ENCODE data around the gene MAP2K6. TPM values are rescaled to one million over a fixed set of nuclear protein-coding genes. Genes with fewer than 3 reads are reported as not detected.

The MAP2K6 gene
- total RNA-seq, 1 experiment from 2014 or later = 43.0 TPM

DNA sequence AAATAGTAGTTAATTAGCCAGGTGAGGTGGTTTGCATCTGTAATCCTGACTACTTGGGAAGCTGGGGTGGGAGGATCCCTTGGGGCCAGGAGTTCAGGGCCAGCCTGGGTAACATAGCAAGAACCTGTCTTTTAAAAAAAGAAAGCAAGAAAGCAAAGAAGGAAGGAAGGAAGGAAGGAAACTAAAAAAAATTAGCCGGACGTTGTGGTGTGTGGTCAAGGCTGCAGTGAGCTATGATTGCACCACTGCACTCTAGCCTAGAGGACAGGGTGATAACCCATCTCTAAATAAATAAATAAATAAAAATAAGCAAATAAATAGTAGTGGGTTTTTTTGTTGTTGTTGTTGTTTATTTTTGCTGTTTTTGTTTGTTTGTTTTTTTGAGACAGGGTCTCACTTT lies 39.3 kb upstream of the MAP2K6 start:
- H3K4me3 Mint-ChIP-seq = no peak overlapping the region
- no peaks in the 10 kb centered on the region for H3K27me3 Mint-ChIP-seq (ENCODE audit: low read depth)
- peaks cover 19% of the 10 kb centered on the region for H3K4me1 Mint-ChIP-seq
- CTCF ChIA-PET = no interaction called here
- no peaks in the 10 kb centered on the region; the same call in 1 of the 2 replicates for H3K9me3 Mint-ChIP-seq
- POLR2A ChIA-PET = no interaction called here
- ATAC-seq (no peak), DNase-seq (ENCODE audit: low spot score) (no peak)
- TF ChIP-seq, protein P1, sequence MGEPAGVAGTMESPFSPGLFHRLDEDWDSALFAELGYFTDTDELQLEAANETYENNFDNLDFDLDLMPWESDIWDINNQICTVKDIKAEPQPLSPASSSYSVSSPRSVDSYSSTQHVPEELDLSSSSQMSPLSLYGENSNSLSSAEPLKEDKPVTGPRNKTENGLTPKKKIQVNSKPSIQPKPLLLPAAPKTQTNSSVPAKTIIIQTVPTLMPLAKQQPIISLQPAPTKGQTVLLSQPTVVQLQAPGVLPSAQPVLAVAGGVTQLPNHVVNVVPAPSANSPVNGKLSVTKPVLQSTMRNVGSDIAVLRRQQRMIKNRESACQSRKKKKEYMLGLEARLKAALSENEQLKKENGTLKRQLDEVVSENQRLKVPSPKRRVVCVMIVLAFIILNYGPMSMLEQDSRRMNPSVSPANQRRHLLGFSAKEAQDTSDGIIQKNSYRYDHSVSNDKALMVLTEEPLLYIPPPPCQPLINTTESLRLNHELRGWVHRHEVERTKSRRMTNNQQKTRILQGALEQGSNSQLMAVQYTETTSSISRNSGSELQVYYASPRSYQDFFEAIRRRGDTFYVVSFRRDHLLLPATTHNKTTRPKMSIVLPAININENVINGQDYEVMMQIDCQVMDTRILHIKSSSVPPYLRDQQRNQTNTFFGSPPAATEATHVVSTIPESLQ (CRISPR knock-in tag; IDR thresholded peaks at IDR 0.05) = no peak
- TF ChIP-seq PRRX2 (CRISPR knock-in tag; IDR thresholded peaks at IDR 0.05) (no peak), RELA (CRISPR knock-in tag; IDR thresholded peaks at IDR 0.05; ENCODE audit: borderline replicate concordance) (no peak), CBFB (CRISPR knock-in tag; IDR thresholded peaks at IDR 0.05; ENCODE audit: low read depth) (no peak)
- TF ChIP-seq, protein P2, sequence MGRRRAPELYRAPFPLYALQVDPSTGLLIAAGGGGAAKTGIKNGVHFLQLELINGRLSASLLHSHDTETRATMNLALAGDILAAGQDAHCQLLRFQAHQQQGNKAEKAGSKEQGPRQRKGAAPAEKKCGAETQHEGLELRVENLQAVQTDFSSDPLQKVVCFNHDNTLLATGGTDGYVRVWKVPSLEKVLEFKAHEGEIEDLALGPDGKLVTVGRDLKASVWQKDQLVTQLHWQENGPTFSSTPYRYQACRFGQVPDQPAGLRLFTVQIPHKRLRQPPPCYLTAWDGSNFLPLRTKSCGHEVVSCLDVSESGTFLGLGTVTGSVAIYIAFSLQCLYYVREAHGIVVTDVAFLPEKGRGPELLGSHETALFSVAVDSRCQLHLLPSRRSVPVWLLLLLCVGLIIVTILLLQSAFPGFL (CRISPR knock-in tag; IDR thresholded peaks at IDR 0.05; ENCODE audit: borderline replicate concordance) = no peak
- H3K36me3 Mint-ChIP-seq = no peaks in the 10 kb centered on the region
- H3K27ac Mint-ChIP-seq = no peak overlapping the region

DNA sequence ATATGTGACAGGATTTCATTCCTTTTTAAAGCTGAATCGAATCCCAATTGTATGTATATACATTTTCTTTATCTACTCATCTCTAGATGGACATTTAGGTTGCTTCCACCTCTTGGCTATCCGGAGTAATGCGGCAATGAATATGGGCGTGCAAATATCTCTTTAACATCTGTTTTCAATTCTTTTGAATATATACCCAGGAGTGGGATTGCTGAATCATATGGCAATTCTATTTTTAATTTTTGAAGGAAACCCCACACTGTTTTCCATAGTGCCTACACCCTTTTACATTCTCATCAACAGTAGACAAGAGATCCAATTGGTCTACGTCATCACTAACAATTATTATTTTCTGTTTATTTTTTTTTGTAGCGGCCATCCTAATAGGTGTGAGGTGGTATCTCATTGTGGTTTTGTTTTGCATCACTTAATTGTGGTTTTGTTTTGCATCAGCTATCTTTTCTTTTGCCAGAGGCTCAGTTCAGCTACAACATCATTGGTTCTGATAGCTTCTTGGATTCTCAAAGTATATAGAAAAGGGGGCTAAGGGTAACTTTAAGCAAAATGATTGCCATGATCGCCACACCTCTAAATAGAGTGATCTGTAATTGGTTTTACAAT lies 25.6 kb upstream of the MAP2K6 start:
- DNase-seq (ENCODE audit: low spot score) (no peak), ATAC-seq (no peak)
- TF ChIP-seq, protein P3, sequence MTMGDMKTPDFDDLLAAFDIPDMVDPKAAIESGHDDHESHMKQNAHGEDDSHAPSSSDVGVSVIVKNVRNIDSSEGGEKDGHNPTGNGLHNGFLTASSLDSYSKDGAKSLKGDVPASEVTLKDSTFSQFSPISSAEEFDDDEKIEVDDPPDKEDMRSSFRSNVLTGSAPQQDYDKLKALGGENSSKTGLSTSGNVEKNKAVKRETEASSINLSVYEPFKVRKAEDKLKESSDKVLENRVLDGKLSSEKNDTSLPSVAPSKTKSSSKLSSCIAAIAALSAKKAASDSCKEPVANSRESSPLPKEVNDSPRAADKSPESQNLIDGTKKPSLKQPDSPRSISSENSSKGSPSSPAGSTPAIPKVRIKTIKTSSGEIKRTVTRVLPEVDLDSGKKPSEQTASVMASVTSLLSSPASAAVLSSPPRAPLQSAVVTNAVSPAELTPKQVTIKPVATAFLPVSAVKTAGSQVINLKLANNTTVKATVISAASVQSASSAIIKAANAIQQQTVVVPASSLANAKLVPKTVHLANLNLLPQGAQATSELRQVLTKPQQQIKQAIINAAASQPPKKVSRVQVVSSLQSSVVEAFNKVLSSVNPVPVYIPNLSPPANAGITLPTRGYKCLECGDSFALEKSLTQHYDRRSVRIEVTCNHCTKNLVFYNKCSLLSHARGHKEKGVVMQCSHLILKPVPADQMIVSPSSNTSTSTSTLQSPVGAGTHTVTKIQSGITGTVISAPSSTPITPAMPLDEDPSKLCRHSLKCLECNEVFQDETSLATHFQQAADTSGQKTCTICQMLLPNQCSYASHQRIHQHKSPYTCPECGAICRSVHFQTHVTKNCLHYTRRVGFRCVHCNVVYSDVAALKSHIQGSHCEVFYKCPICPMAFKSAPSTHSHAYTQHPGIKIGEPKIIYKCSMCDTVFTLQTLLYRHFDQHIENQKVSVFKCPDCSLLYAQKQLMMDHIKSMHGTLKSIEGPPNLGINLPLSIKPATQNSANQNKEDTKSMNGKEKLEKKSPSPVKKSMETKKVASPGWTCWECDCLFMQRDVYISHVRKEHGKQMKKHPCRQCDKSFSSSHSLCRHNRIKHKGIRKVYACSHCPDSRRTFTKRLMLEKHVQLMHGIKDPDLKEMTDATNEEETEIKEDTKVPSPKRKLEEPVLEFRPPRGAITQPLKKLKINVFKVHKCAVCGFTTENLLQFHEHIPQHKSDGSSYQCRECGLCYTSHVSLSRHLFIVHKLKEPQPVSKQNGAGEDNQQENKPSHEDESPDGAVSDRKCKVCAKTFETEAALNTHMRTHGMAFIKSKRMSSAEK (CRISPR knock-in tag; IDR thresholded peaks at IDR 0.05; ENCODE audit: borderline replicate concordance) = no peak
- TF ChIP-seq FOXP1 (CRISPR knock-in tag; IDR thresholded peaks at IDR 0.05; ENCODE audit: borderline replicate concordance) (no peak), EMX1 (CRISPR knock-in tag; IDR thresholded peaks at IDR 0.05) (no peak), NFE2L1 (CRISPR knock-in tag; IDR thresholded peaks at IDR 0.05) (no peak), FOXJ3 (CRISPR knock-in tag; IDR thresholded peaks at IDR 0.05; ENCODE audit: borderline replicate concordance) (no peak), GABPB1 (CRISPR knock-in tag; IDR thresholded peaks at IDR 0.05) (no peak), CREB1 (CRISPR knock-in tag; IDR thresholded peaks at IDR 0.05) (no peak), PRRX2 (CRISPR knock-in tag; IDR thresholded peaks at IDR 0.05) (no peak), TCF7 (CRISPR knock-in tag; IDR thresholded peaks at IDR 0.05; ENCODE audit: low read depth) (no peak), ZNF219 (CRISPR knock-in tag; IDR thresholded peaks at IDR 0.05; ENCODE audit: borderline replicate concordance) (no peak)
- TF ChIP-seq, protein P4, sequence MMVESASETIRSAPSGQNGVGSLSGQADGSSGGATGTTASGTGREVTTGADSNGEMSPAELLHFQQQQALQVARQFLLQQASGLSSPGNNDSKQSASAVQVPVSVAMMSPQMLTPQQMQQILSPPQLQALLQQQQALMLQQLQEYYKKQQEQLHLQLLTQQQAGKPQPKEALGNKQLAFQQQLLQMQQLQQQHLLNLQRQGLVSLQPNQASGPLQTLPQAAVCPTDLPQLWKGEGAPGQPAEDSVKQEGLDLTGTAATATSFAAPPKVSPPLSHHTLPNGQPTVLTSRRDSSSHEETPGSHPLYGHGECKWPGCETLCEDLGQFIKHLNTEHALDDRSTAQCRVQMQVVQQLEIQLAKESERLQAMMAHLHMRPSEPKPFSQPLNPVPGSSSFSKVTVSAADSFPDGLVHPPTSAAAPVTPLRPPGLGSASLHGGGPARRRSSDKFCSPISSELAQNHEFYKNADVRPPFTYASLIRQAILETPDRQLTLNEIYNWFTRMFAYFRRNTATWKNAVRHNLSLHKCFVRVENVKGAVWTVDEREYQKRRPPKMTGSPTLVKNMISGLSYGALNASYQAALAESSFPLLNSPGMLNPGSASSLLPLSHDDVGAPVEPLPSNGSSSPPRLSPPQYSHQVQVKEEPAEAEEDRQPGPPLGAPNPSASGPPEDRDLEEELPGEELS (CRISPR knock-in tag; IDR thresholded peaks at IDR 0.05) = no peak
- Mint-ChIP-seq H3K4me3 (no peak overlapping the region), H3K4me1 (no peaks in the 10 kb centered on the region), H3K27me3 (ENCODE audit: low read depth) (no peaks in the 10 kb centered on the region), H3K27ac (no peak overlapping the region), H3K36me3 (no peaks in the 10 kb centered on the region), H3K9me3 (no peaks in the 10 kb centered on the region)
- POLR2A ChIA-PET = no interaction called here
- CTCF ChIA-PET = no interaction called here
